ENCODE data around the gene TMEM131. TPM values are rescaled to one million over a fixed set of nuclear protein-coding genes. Genes with fewer than 3 reads are reported as not detected.

The TMEM131 gene
- total RNA-seq, 2 experiments from 2014 or later, result 17.4 to 32.3 TPM

DNA sequence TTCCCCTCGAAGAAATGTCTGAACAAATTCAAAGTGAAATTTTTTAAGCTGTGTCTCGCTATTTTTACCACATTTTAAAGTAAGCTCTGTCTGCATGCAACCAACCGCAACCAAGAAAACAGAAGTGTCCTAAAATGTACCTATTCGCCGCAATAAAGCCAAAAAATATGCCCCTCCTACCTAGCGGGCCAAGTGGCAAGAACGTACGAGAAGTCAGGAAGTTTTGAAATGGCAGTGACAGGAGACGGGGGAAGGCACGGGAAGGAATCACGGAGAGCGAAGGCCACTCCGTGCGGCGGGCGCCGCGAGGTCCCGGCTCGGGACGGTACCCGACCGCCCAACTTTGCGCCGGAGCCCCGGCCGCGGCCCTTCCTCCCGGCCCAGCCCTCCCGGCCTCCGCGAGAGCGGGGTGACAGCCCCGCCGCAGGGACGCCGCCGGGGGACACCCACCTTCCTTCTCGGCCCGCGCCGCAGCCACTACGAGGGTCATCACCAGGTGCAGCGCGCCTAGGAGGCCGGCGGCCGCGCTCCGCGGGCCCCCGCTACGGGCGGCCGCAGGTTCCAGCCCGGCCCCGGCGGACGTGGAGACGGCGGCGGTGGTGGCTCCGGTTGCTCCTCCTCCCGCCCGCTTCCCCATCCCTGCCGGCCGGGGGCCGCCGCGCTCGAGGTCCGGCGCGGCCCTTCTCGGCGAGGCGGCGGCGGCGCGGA is 568 bp downstream of the TMEM131 start:
- Histone ChIP-seq H3K36me3 (ENCODE audit: insufficient read depth, low read length) (no peaks in the 10 kb centered on the region), H3K4me2 (ENCODE audit: low read length) (peak overlapping the region; percentile 75), H4K20me1 (ENCODE audit: insufficient read depth, low read length) (peaks cover 23% of the 10 kb centered on the region; the same call in 1 of the 2 replicates), H2AFZ (ENCODE audit: low read length) (peak overlapping the region; percentile 88; the same call in 1 of the 2 replicates), H3K4me3 (ENCODE audit: low read depth, low read length, poor library complexity, severe bottlenecking) (peak overlapping the region; percentile 72), H3K79me2 (ENCODE audit: insufficient read depth, low read depth, low read length) (peaks cover 48% of the 10 kb centered on the region), H3K9me3 (ENCODE audit: low read length) (no peaks in the 10 kb centered on the region), H3K9me2 (ENCODE audit: insufficient read depth, low read length) (no peaks in the 10 kb centered on the region), H3K4me1 (ENCODE audit: insufficient read depth, low read length, poor library complexity, severe bottlenecking) (peaks cover 50% of the 10 kb centered on the region), H3K27ac (ENCODE audit: low read depth, low read length, poor library complexity, severe bottlenecking) (peak overlapping the region; percentile 80)
- intact Hi-C loops (cut with micrococcal nuclease; ENCODE audit: unreplicated experiment), result loop anchor here (1.0 to 2.0 kb wide), 3 partner anchors 18 to 59 kb away; no protein-coding TSS in a partner anchor
- ChIA-PET POLR2A (interaction anchor here (0.6 to 1.0 kb wide), 3 partner anchors 32 to 65 kb away, joined by 3 to 4 read pairs (median 3); no protein-coding TSS in a partner anchor), CTCF (ENCODE audit: unreplicated experiment) (no interaction called here)
- no peak for TF ChIP-seq EZH2phosphoT487 (IDR thresholded peaks at IDR 0.05; ENCODE audit: borderline replicate concordance, low read depth, low read length)
- TF ChIP-seq CTCF (conservative IDR thresholded peaks at IDR 0.05; ENCODE audit: low read length), result no peak
- no TSS peak for BruUV-seq (replicated peaks)
- DNase-seq (ENCODE audit: low spot score), result peak; percentile 86

- Histone ChIP-seq H4K20me1 (ENCODE audit: insufficient read depth, low read length) (peaks cover 30% of the 10 kb centered on the region; the same call in 1 of the 2 replicates), H3K27ac (ENCODE audit: low read depth, low read length, poor library complexity, severe bottlenecking) (peak overlapping the region; percentile 80), H3K36me3 (ENCODE audit: insufficient read depth, low read length) (no peaks in the 10 kb centered on the region), H3K4me3 (ENCODE audit: low read depth, low read length, poor library complexity, severe bottlenecking) (peak overlapping the region; percentile 72), H3K9me2 (ENCODE audit: insufficient read depth, low read length) (no peaks in the 10 kb centered on the region), H3K79me2 (ENCODE audit: insufficient read depth, low read depth, low read length) (peaks cover 55% of the 10 kb centered on the region), H3K4me2 (ENCODE audit: low read length) (peak overlapping the region; percentile 75), H2AFZ (ENCODE audit: low read length) (no peak overlapping the region; the same call in 1 of the 2 replicates), H3K9me3 (ENCODE audit: low read length) (no peaks in the 10 kb centered on the region), H3K4me1 (ENCODE audit: insufficient read depth, low read length, poor library complexity, severe bottlenecking) (peaks cover 57% of the 10 kb centered on the region)
- no peak for DNase-seq (ENCODE audit: low spot score)
- intact Hi-C loops (cut with micrococcal nuclease; ENCODE audit: unreplicated experiment), result loop anchor here (2.0 to 5.0 kb wide), 3 partner anchors 18 to 93 kb away; partner anchors contain the start of gene VWA3B
- TSS peak; percentile 60 for BruUV-seq (replicated peaks)
- TF ChIP-seq EZH2phosphoT487 (IDR thresholded peaks at IDR 0.05; ENCODE audit: borderline replicate concordance, low read depth, low read length) (no peak), CTCF (conservative IDR thresholded peaks at IDR 0.05; ENCODE audit: low read length) (no peak)
- ChIA-PET POLR2A (interaction anchor here (0.6 to 1.0 kb wide), 3 partner anchors 33 to 65 kb away, joined by 3 to 4 read pairs (median 3); no protein-coding TSS in a partner anchor), CTCF (ENCODE audit: unreplicated experiment) (no interaction called here)
These were observed 1.3 kb downstream of the TMEM131 start for GRCh38 chr2:97994476-97994875.
